Measurements from ENCODE around the gene PTPRJ.

GRCh38 chr11:48154151-48154550 lies 173.8 kb downstream of the PTPRJ start:
- TF ChIP-seq USF2 (IDR thresholded peaks at IDR 0.05; ENCODE audit: low read depth, low read length), result no peak
- TF ChIP-seq USF2 (CRISPR knock-in tag; IDR thresholded peaks at IDR 0.05; ENCODE audit: borderline replicate concordance), result no peak
- no peak for TF ChIP-seq ZNF574 (CRISPR knock-in tag; IDR thresholded peaks at IDR 0.05)
- TF ChIP-seq GABPA (IDR thresholded peaks at IDR 0.05; ENCODE audit: low read depth, low read length), result no peak
- no peak for TF ChIP-seq GABPA (CRISPR knock-in tag; IDR thresholded peaks at IDR 0.05; ENCODE audit: low read depth)
- no peak for TF ChIP-seq ASH2L (IDR thresholded peaks at IDR 0.05; ENCODE audit: insufficient read length, low read depth, low read length)
